ENCODE measurements around the gene PHETA2.

The PHETA2 gene, protein sequence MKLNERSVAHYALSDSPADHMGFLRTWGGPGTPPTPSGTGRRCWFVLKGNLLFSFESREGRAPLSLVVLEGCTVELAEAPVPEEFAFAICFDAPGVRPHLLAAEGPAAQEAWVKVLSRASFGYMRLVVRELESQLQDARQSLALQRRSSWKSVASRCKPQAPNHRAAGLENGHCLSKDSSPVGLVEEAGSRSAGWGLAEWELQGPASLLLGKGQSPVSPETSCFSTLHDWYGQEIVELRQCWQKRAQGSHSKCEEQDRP

DNA sequence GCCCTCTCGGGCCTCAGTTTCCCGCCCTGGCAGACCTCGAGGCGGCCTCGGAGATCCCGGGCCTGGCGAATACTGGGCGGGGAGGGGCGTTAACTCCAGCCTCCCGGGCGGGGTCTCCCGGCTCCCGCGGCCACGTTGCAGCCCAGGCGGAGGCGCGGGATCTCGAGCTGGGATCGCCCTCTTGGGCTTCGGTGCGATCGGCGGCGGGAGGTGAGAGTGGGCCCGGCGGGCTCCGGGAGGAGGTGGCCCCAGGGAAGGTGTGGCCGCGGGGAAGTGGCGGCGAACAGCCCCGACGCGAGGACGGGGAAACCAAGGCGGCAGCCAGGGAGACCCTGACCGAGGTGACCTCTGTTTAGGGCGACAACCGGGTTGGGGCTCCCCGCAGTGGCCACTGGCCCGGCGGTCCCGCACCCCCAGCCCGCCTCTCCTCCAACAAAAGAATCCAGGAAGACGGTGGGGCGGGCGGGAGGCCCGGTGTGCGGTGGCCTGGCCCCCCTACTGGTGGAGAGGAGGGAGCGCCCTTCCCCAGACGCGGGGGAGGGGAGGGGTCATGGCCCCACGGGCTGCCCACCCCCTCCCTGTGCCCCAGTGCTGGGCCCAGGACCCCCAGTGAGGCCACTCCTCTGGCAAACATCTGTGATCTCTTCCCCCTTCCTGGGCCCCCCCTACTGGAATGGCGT lies at the start of gene PHETA2:
Gene PHETA2, plus strand, starts transcription at position 117 of the 680 bp plus-strand sequence. CDS start 3,046 bp downstream, outside the sequence.
- TF ChIP-seq, protein P1, sequence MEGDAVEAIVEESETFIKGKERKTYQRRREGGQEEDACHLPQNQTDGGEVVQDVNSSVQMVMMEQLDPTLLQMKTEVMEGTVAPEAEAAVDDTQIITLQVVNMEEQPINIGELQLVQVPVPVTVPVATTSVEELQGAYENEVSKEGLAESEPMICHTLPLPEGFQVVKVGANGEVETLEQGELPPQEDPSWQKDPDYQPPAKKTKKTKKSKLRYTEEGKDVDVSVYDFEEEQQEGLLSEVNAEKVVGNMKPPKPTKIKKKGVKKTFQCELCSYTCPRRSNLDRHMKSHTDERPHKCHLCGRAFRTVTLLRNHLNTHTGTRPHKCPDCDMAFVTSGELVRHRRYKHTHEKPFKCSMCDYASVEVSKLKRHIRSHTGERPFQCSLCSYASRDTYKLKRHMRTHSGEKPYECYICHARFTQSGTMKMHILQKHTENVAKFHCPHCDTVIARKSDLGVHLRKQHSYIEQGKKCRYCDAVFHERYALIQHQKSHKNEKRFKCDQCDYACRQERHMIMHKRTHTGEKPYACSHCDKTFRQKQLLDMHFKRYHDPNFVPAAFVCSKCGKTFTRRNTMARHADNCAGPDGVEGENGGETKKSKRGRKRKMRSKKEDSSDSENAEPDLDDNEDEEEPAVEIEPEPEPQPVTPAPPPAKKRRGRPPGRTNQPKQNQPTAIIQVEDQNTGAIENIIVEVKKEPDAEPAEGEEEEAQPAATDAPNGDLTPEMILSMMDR (conservative IDR thresholded peaks at IDR 0.05; ENCODE audit: low read length), result peak; percentile 43
- DNase-seq (ENCODE audit: low read depth), result peak; percentile 60
- H3K4me3 ChIP-seq (ENCODE audit: low read length), result peak within 1 kb of the TSS; percentile 79

DNA sequence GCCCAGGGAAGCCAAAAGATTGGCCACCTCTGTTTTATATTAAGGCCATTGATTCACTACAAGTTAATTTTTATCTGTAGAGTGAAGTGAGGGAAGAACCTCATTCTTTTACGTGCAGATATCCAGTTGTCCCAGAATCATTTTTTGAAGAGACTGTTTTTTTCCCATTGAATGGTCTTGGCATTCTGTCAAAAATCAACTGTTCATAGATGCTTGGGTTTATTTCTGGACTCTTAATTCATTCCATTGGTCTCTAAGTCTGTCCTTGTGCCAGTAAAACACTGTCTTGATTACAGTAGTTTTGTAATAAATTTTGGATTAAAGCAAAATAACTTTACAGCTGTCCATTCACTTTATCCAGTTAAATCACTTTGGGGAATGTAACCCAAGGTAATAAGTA lies 48.6 kb upstream of the PHETA2 start:
- DNase-seq (ENCODE audit: low read depth), result peak; percentile 11
- TF ChIP-seq, protein P1 (conservative IDR thresholded peaks at IDR 0.05; ENCODE audit: low read length), result no peak

DNA sequence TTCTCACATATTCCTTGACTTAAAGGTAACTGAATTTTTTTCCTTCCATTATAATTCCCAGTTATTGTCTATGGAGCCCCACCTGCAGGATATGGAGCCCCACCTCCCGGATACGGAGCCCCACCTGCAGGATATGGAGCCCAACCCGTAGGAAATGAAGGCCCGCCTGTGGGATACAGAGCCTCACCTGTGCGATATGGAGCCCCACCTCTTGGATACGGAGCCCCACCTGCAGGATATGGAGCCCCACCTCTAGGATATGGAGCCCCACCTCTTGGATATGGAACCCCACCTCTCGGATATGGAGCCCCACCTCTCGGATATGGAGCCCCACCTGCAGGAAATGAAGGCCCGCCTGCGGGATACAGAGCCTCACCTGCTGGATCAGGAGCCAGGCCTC lies 47.3 kb upstream of the PHETA2 start:
- H3K4me3 ChIP-seq (ENCODE audit: low read length), result no peak overlapping the region
- no peak for DNase-seq (ENCODE audit: low read depth)
- TF ChIP-seq, protein P1 (conservative IDR thresholded peaks at IDR 0.05; ENCODE audit: low read length), result no peak

More for the DNA sequence above, 48.6 kb upstream of the PHETA2 start:
- H3K4me3 ChIP-seq (ENCODE audit: low read length), result no peak overlapping the region

DNA sequence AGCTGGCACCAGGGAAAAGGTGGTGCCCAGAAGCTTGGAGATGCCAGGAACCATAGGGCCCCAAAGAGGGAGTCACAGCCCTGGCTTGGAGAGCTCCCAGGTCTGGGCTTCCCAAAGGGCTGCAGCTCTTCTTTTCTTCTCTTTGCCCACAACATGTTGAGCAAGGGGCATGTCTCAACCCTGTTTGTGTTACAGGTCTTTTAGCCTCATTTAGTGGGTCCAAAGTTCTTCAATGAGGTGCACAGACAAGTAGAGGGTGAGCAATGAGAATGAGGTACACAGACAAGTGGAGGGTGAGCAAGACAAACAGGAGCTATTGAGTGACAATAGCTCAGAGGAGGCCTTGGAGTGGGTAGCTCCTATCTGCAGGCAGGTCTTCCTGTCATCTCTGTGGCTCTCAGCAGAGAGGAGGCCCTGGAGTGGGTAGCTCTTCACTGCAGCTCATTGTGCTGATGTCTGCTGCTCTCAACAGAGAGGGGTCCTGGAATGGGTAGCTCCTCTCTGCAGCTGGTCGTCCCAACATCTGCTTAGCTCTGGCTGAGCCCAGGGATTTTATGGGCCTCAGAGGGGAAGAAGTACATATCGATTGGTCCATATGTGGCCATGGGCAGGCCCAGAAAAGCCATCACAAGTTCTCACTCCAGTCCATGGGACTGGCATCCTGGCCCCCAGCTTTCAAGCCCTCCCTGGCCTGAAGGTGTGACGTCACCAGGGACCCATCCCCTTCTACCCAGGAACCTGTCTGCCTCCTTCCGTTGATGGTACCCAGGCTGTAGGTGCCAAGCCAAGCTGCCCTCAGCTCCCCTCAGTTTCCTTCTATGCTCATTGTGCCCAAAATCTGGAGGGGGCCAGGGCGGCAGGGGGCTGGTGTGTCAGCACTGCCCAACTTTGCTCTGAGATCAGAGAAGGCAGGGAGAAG lies 40.5 kb upstream of the PHETA2 start:
- no peak overlapping the region for H3K4me3 ChIP-seq (ENCODE audit: low read length)
- no peak for DNase-seq (ENCODE audit: low read depth)
- TF ChIP-seq, protein P1 (conservative IDR thresholded peaks at IDR 0.05; ENCODE audit: low read length), result no peak

DNA sequence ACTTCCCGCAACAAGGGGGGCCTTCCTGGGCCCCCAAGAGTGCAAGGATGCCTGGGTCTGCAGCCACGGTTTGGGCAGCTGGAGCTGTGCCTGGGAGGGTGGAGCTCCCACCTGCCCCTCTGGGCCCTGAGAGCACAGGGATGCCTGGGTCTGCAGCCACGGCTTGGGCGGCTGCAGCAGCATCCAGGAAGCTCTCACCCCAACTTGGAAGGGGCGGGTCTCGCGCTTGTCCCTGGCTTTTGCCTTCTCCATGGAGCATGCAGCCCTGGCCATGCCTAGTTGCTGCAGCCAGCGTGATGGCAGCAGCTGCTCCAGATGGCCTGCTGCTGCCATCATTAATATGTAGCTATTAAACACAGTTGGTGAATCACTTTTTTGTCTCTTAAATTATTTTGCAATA lies 38.8 kb upstream of the PHETA2 start:
- no peak overlapping the region for H3K4me3 ChIP-seq (ENCODE audit: low read length)
- TF ChIP-seq, protein P1 (conservative IDR thresholded peaks at IDR 0.05; ENCODE audit: low read length), result no peak
- DNase-seq (ENCODE audit: low read depth), result no peak

DNA sequence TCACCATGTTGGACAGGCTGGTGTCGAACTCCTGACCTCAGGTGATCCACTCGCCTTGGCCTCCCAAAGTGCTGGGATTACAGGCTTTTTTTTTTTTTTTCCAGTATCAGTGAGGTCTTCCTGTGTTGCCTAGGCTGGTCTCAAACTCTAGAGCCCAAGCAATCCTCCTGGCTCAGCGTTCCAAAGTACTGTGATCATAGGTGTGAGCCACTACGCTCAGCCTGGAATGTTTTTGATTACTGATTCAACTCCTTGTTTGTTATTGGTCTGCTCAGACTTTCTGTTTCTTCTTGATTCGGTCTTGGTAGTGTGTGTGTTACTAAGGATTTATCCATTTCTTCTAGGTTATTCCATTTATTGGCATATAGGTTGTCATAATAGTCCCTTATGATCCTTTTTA lies 34.8 kb upstream of the PHETA2 start:
- DNase-seq (ENCODE audit: low read depth), result peak; percentile 27
- TF ChIP-seq, protein P1 (conservative IDR thresholded peaks at IDR 0.05; ENCODE audit: low read length), result no peak
- H3K4me3 ChIP-seq (ENCODE audit: low read length), result no peak overlapping the region
